ENCODE data around the gene MLLT3.

Gene MLLT3

DNA sequence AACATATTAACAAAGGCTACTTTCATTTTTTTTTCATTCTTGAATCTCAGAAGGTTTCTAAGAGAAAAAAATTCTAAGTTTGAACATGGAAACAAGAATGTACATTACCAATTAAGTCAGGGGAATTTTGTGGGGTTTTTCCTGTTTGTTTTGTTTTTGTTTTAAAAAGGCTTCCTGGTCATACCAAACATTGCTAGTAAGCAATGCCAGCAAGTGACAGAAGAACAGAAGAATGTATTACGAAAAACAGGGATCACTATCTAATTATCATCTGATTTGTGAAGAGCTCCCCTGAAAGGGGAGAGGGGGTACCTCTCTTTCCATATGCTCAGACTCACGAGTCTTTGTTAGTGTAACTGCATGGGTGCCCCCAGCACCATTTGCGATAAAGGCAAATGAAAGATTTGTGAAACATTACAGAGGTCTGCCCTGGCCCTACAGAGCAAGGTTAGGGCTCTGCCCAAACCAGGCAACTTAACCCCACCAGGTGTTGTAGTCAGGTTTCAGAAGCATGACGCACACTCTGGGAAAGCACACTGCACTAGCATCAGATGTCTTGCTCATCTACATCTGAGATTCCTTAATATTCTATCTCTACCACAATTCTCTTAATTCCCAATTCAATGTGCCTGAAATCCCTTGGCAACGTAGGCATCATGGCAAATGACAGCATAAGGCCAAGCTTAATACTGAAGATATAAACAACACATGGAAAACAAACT, 268.2 kb downstream of the MLLT3 start:
- no peak overlapping the region for H3K4me3 ChIP-seq (ENCODE audit: low read depth, low read length)
- no peak for TF ChIP-seq CTCF (IDR thresholded peaks at IDR 0.05; ENCODE audit: borderline replicate concordance, insufficient read depth, low read depth, low read length)

- no peak for TF ChIP-seq CTCF (IDR thresholded peaks at IDR 0.05; ENCODE audit: borderline replicate concordance, insufficient read depth, low read depth, low read length)
- no peak overlapping the region for H3K4me3 ChIP-seq (ENCODE audit: low read depth, low read length)
Measured at GRCh38 chr9:20353524-20353923, 268.8 kb downstream of the MLLT3 start.

- TF ChIP-seq CTCF (IDR thresholded peaks at IDR 0.05; ENCODE audit: borderline replicate concordance, insufficient read depth, low read depth, low read length), result no peak
- H3K4me3 ChIP-seq (ENCODE audit: low read depth, low read length), result no peak overlapping the region
Measured at GRCh38 chr9:20352591-20352990, 269.7 kb downstream of the MLLT3 start.

- H3K4me3 ChIP-seq (ENCODE audit: low read depth, low read length), result no peak overlapping the region
- TF ChIP-seq CTCF (IDR thresholded peaks at IDR 0.05; ENCODE audit: borderline replicate concordance, insufficient read depth, low read depth, low read length), result no peak
Measured at GRCh38 chr9:20351715-20352114, 270.6 kb downstream of the MLLT3 start.

DNA sequence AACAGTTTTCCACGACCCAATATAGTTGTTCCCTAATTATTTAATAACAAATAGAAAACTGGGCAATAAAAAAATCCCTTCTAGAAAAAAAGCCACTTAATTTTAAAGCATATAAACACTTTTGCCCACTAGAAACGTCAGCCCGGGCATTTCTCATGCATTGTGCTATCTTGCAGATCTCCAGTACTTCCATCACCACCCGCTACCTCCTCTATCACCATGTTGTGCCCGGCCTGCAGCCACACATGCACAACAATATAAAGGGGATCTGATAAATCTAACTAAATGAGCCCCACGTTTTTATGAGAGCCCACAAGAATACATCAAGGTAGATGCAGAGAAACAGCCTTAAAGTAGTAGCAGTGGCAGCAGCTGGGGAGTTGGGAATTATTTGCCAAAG, 272.7 kb downstream of the MLLT3 start:
- H3K4me3 ChIP-seq (ENCODE audit: low read depth, low read length), result no peak overlapping the region
- TF ChIP-seq CTCF (IDR thresholded peaks at IDR 0.05; ENCODE audit: borderline replicate concordance, insufficient read depth, low read depth, low read length), result no peak

DNA sequence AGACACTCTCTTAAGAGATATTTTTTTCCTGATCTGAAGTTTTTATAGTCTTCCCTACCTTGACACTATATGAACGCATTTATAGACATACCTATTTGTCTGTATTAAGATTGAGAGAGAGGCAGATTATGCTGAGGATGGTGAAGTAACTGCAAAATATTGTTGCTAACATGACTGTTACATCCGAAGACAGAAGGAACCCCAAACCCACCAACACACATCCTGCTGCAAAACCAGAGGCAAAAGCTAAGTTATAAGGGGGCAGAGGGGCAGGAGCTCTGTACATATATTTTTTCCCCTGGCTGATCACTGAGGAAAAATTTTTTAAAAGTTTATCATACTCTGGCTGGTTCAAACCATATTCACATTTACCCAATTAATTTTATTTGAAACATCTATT, 279.0 kb downstream of the MLLT3 start:
- no peak overlapping the region for H3K4me3 ChIP-seq (ENCODE audit: low read depth, low read length)
- TF ChIP-seq CTCF (IDR thresholded peaks at IDR 0.05; ENCODE audit: borderline replicate concordance, insufficient read depth, low read depth, low read length), result no peak

GRCh38 chr9:20340511-20340861, 281.8 kb downstream of the MLLT3 start:
- no peak overlapping the region for H3K4me3 ChIP-seq (ENCODE audit: low read depth, low read length)
- no peak for TF ChIP-seq CTCF (IDR thresholded peaks at IDR 0.05; ENCODE audit: borderline replicate concordance, insufficient read depth, low read depth, low read length)
